RKO (cell line): ENCODE measurements around the gene TBX5.
A peak's percentile ranks its signal among the peaks of the same experiment; 100 is the strongest.

Experiments used
- DNase-seq: peaks from one replicate; pipeline ENCODE4 v3.0.0-alpha.2; 2016; ENCODE audit warnings: low spot score

The TBX5 gene

DNA sequence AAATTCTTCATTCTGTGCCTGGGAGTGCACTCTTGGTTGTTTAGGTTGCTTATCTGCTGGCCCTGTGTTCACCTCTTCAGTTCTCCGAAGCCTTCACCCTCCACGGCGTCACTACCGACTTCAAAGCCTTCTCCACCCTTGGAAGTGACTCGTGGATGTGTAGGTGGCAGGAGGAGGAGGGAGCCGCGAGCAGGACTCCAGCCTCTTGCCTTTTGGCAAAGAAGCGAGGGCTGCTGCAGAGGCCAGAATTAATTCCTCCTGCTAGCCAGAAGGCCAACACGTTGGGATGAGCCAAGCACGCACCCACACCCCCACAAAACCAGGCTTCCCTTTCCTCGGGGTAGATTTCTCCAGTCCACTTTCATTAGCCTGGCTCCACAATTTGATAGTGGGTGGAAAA, 86.5 kb downstream of the TBX5 start:
- no peak for DNase-seq

DNA sequence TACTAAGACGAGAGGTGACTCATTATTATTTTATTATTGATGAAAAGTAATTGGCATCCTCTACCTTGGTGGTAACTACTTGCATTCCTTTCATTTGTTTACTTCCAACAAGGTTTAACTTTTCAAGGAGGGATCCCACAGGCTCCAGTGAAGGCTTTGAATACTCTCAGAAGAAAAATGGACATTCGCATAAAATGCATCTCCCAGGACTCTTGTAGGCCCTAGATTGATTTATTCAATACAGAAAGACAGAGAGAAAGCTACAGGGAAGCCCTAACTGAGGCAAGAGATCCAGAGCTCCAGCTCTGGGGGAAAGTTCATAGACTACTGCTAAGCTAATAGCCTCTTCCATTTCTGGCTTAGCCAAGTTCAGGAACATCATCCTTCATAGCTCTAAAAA, 87.0 kb downstream of the TBX5 start:
- no peak for DNase-seq

DNA sequence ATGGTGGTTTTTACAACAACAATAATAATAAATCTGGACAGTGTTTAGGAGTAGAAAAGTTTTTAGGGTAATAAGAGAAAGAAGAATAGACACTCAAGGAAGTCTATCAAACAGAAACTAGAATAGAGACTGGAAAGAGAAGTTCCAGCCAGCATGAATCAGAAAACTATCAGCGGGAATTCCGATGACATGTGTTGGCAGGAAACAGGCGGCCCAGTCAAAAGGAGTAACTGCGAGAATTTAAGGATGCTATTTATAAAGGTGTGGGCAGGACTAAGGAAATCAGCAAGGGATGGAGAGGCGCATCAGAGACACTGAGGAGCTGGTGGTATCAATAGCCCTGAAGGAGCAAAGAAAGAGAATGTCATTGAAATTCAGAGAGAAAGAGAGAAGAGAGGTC, 89.9 kb downstream of the TBX5 start:
- peak; percentile 71 for DNase-seq

DNA sequence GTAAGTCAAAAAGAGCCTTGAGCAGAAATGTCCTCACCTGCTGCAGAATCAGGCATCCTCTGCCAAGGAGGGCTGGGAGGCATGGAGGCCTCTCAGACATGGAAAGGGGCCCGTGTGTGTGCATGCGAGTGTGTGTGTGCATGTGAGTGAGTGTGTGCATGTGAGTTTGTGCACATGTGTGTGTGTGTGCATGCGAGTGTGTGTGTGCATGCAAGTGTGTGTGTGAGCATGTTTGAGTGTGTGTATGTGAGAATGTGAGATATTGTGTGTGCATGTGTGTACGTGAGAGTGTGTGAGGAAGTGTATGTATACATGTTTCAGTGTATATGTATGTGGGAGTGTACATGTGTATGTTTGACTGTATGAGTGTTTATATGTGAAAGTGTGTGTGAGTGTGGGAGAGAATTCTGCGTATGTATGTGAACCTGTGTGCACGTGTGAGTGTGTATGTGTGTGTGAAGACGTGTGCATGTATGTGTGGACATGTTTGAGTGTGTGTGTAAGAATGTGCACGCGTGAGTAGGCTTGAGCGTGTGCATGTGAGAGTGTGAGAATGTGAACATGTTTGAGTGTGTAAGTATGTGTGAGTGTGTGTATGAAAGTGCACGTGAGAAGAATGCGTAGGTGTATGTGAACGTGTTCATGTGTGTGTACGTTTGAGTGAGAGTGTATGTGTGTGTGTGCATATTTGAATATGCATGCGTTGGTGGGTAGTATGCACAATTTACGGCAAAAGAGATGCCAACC, 90.8 kb downstream of the TBX5 start:
- no peak for DNase-seq

DNA sequence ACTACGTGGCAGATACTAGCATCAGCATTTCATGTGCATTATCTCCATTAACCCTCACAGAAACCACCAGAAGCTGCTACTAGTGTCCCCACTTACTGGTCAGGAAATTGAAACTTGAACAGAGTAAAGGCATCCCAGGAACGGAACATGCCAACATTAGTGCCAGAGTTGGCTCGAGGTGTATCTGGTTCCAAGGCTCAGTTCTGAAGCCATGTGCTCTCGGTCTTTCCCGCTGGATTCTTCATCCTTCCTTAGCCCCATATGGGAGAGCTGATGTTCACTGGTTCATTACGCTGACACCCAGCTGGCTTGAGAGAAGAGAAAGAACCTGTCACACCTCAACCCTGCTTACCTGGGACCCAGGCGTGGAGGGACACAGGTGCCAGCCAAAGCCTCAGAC, 91.5 kb downstream of the TBX5 start:
- no peak for DNase-seq

DNA sequence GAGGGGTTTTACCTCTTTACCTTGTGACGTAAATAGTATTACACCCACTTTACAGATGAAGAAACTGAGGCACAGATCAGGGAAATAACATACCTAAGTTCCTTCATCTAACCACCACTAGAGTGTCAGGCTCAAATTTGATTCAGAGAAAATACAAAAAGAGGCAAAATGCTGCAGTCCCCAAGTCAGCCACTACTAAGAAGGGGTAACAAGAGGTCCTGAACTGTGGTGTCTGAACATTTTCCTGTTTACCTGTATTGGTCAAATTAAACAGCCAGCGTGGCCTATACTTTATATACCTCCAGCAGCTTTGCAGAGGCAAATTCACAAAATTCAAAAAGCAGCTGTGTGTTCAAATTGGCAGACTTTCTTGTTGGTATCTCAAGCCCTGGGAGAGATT, 92.0 kb downstream of the TBX5 start:
- DNase-seq, result no peak

DNA sequence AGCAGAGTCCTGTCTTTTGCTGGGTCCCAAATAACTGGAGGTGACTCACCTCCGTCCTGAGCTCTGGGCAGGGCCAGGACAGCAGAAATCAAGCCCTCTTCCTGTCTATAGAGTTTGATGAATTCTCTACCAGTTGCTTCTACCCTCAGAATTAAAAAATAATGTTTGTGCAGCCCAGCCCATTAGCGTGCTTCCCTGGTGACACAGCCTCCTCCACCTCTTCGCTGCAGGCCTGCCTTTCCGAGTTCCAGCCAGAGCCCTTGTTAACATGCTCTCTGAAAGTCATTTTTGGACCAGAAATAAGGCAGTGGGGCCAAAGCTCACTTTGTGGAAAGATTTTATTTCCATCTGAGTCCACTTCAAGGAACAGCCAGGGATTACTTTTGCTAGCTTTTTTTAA, 94.0 kb downstream of the TBX5 start:
- DNase-seq, result no peak

DNA sequence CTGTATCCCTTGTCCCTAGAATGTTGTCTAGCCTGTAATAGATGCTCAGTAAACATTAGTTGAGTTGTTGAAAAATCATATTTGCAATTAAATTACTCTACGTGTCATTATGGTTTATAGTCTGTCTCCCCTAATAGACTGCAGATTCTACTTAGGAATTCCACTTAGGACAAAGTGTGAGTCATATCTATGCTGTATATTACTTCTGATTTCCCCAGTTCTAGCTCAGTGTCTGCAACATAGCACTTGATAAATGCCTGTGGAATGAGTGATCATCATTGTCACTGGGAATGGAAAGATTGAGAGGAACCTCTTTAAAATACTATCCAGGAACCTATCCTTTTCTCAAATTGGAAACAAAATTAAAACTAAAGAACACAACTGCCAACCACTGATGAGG, 99.3 kb downstream of the TBX5 start:
- peak; percentile 20 for DNase-seq

DNA sequence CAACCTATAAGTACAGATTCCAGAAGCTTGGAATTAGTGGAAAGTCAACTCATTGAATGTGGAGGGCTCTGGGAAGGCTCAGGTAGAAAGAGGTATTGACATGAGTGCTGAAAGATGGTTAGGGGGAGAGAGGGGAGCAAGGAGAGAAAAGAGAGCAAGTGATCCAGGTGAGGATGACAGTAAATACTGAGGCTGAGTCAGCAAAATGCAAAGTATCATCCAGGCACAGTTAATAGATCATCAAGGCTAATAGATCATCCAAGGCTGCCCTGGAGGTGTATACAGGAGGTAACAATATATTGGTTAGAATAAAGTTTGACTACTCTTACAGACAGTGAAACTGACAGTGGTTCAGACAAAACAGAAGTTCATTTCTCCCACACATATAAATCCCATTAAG, 100.5 kb downstream of the TBX5 start:
- no peak for DNase-seq
